A549 treated with Mapracorat at 1 μM for 4 hours (cell line): Measurements from ENCODE around the gene ALPK1. TPM values are rescaled to one million over a fixed set of nuclear protein-coding genes. Genes with fewer than 3 reads are reported as not detected.

Source experiments
- total RNA-seq: library from RNA; stranded (reverse); fragments of 200-300 nt; extraction: Qiagen RNA extraction; gene quantifications from 5 replicates; pipeline ENCODE4 v1.2.3, GENCODE V29; 2022

The ALPK1 gene
- 1.6 to 3.3 TPM (median 1.9 TPM) in 5 replicates for total RNA-seq

GRCh38 chr4:112296949-112297880 lies at the start of gene ALPK1:
Gene ALPK1, plus strand, starts transcription at chr4:112297369.

Other genes starting within 250 kb of the ALPK1 start
- gene FAM241A, start 151.9 kb upstream of the ALPK1 start, total RNA-seq: 0.82 to 0.88 TPM (median 0.82 TPM) in 5 replicates
- gene AP1AR, start 65.6 kb upstream of the ALPK1 start, total RNA-seq: 9.1 to 14.3 TPM (median 11.0 TPM) in 5 replicates
- gene TIFA, start 11.5 kb upstream of the ALPK1 start, total RNA-seq: 2.3 to 5.0 TPM (median 4.4 TPM) in 5 replicates
- gene NEUROG2, start 218.8 kb downstream of the ALPK1 start, total RNA-seq: not detected in 5 replicates